ENCODE results near the gene THSD4. TPM values are rescaled to one million over a fixed set of nuclear protein-coding genes. Genes with fewer than 3 reads are reported as not detected.

The THSD4 gene
- total and polyA plus RNA-seq, 9 of the 15 experiments (the other 6 are each of a cell fraction or from before 2014, with no cell fraction given): 0.04 TPM; not detected in 5

DNA sequence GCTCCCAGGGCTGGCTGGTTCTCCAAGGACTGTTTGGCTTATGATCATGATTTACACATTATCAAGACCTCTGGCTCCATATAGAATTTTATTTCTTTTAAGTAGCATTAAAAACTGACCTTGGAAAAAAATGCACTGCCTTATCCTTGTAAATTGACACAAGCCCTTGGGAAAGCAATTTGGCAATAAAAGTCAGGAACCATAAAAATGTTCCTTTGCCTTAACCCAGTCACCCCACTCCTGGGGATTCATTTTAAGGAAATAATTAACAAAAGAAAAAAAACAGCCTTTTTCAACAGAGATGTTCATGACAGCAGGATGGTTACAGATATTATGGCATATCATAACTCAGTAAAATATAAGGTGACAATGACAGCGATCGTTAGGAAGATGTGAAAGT, 643.4 kb downstream of the THSD4 start (continued):
- no peak for TF ChIP-seq FOXA1 (IDR thresholded peaks at IDR 0.05; ENCODE audit: borderline replicate concordance)
- TF ChIP-seq ZNF436 (CRISPR knock-in tag; IDR thresholded peaks at IDR 0.05): no peak
- TF ChIP-seq ZNF444 (CRISPR knock-in tag; IDR thresholded peaks at IDR 0.05): no peak
- TF ChIP-seq HIVEP1 (CRISPR knock-in tag; IDR thresholded peaks at IDR 0.05): no peak
- TF ChIP-seq CC2D1A (IDR thresholded peaks at IDR 0.05): no peak

DNA sequence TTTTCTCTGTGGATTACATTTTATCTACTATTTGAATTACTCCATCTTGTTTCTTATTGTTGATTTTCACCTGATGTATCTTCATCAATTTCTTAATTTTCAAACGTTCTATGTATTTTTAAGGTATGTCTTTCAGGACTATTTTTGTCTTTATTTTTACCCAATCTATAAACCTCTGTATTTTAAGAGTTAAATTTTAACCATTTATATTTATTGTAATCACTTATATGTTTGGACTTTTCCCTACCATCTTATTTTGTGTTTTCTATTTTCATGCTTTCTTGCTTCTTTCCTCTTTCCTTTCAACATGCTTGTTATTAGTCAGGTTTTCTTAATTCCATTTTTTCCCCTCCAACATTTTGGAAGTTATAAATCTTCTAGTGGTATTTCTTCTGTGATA, 645.6 kb downstream of the THSD4 start:
- no peaks in the 10 kb centered on the region for H3K9me1 ChIP-seq (ENCODE audit: control insufficient read depth, insufficient read depth, low read length)
- no peaks in the 10 kb centered on the region for H3K9me3 ChIP-seq (replicated peaks; ENCODE audit: control insufficient read depth, insufficient read depth, low read depth, low read length)
- CTCF ChIA-PET (ENCODE audit: low intra/inter-chr PET ratio): interaction anchor here (0.6 kb wide), 1 partner anchor 100 kb away, joined by 6 read pairs; no protein-coding TSS in a partner anchor
- no peak for ATAC-seq
- no TSS peak for BruUV-seq (replicated peaks)
- no peak overlapping the region for H3K4me3 ChIP-seq
- no peak overlapping the region for H3K9ac ChIP-seq (ENCODE audit: insufficient read depth in 1 of 2, low read depth in 2 of 2, low read length in 2 of 2)
- no peaks in the 10 kb centered on the region for H3K36me3 ChIP-seq (ENCODE audit: control insufficient read depth, insufficient read depth, low read length)
- intact Hi-C loops (cut with micrococcal nuclease) (no loop called here), in situ Hi-C loops (cut with MboI) (no loop called here)
- no peaks in the 10 kb centered on the region for H3K79me2 ChIP-seq (ENCODE audit: control insufficient read depth, insufficient read depth, low read length)
- H2AFZ ChIP-seq (ENCODE audit: low read depth, low read length): no peak overlapping the region
- TF ChIP-seq ZNF507 (tag; conservative IDR thresholded peaks at IDR 0.05) (peak; percentile 99), ZNF354B (CRISPR knock-in tag; IDR thresholded peaks at IDR 0.05) (peak; percentile 89), HLTF (IDR thresholded peaks at IDR 0.05) (no peak)
- no peak overlapping the region for H3K27ac ChIP-seq (ENCODE audit: extremely low read depth, low read depth, low read length)
- no peaks in the 10 kb centered on the region for H3K4me1 ChIP-seq (replicated peaks in 1 of 2; ENCODE audit: control insufficient read depth in 2 of 2, insufficient read depth in 2 of 2, low read length in 2 of 2)
- FAIRE-seq: no peak
- WGBS (ENCODE audit: insufficient coverage, low coverage, missing lambda C conversion rate): 0% methylated on average over 1 of the region's 1 CpG
- DNase-seq (ENCODE audit: extremely low read depth in 1 of 4, low spot score in 3 of 4): no peak
- no peak overlapping the region for H3K4me2 ChIP-seq (ENCODE audit: insufficient read depth, low read length)
- H4K20me1 ChIP-seq (replicated peaks; ENCODE audit: control insufficient read depth, insufficient read depth, low read length): no peaks in the 10 kb centered on the region
- no peaks in the 10 kb centered on the region for H3K27me3 ChIP-seq (ENCODE audit: control insufficient read depth in 2 of 2, insufficient read depth in 2 of 2, low read length in 2 of 2)
- POLR2A ChIA-PET: no interaction called here
